PFSK-1 (cell line): ENCODE data around the gene ULK4.

Source experiments
- POLR2AphosphoS5 ChIP-seq: IDR thresholded peaks from 2 replicates; pipeline ENCODE4 v1.6.1; 2012; ENCODE audit warnings: low read depth, mild to moderate bottlenecking, control low read depth, low read length, moderate library complexity
- TAF1 ChIP-seq: IDR thresholded peaks from 2 replicates; pipeline ENCODE4 v1.6.1; 2012; ENCODE audit warnings: low read length, control low read depth, borderline replicate concordance; ENCODE audit not compliant: insufficient read depth
- TF ChIP-seq, protein P1 (sequence below), 2 experiments: IDR thresholded peaks; 2 replicates each; pipeline versions ENCODE4 v1.6.1 to v1.8.0; 2011 to 2012; ENCODE audit warnings: low read depth in 2 of 2, low read length in 2 of 2, control low read depth in 1 of 2, inconsistent platforms in 1 of 2, mild to moderate bottlenecking in 1 of 2, moderate library complexity in 1 of 2; ENCODE audit not compliant: insufficient read depth in 1 of 2

DNA sequence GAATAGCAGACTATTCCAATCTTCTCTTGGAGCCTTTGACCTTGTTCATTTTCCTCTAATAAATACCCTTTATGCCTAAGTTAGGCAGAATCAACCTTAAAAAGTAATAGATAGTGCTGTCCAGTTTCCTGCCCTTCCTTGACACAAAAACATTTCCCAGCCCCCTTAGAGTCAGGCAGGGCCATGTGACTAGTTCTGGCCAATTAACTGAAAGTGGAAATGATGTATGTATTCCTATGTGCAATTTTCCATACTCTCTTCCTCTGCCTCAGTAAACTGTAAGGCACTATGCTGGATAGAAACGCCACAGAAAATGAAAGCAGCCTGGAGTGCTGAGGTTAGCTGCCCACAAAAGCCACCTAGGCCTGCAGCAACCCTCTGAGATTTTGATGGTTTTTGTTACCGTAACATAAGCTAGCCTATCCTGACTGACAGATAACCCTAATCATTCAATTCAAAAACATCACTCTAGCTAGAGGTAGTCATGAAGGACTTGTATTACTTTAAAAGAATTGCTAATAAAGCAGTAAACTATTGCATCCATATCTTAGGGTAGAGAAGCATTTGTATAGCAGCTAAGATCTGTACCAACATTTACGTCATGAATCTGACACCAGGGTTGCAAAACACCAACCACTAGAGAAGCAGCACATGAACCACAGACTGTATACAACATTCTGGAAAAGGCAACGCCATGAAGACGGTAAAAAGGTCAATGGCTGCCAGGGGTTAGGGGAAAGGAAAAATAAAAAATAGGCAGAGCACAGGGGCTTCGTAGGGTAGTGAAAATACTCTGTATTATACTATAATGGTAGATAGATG, 112.9 kb downstream of the ULK4 start:
- TF ChIP-seq, protein P1, sequence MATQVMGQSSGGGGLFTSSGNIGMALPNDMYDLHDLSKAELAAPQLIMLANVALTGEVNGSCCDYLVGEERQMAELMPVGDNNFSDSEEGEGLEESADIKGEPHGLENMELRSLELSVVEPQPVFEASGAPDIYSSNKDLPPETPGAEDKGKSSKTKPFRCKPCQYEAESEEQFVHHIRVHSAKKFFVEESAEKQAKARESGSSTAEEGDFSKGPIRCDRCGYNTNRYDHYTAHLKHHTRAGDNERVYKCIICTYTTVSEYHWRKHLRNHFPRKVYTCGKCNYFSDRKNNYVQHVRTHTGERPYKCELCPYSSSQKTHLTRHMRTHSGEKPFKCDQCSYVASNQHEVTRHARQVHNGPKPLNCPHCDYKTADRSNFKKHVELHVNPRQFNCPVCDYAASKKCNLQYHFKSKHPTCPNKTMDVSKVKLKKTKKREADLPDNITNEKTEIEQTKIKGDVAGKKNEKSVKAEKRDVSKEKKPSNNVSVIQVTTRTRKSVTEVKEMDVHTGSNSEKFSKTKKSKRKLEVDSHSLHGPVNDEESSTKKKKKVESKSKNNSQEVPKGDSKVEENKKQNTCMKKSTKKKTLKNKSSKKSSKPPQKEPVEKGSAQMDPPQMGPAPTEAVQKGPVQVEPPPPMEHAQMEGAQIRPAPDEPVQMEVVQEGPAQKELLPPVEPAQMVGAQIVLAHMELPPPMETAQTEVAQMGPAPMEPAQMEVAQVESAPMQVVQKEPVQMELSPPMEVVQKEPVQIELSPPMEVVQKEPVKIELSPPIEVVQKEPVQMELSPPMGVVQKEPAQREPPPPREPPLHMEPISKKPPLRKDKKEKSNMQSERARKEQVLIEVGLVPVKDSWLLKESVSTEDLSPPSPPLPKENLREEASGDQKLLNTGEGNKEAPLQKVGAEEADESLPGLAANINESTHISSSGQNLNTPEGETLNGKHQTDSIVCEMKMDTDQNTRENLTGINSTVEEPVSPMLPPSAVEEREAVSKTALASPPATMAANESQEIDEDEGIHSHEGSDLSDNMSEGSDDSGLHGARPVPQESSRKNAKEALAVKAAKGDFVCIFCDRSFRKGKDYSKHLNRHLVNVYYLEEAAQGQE (IDR thresholded peaks at IDR 0.05; ENCODE audit: insufficient read depth in 1 of 2, low read depth in 2 of 2, low read length in 2 of 2) = no peak
- TF ChIP-seq POLR2AphosphoS5 (no peak), TAF1 (no peak)
